RWPE2 (cell line): ENCODE data around the gene FKBP1A.
"Not testable (repeated sequence)": the region's sequence is repeated elsewhere in the genome, so short reads cannot be mapped to it uniquely, and the experiment has no call there.

Experiments
- ATAC-seq: fragments of 200-7000 bp; cut with Tn5 transposase; 3 replicates; pipeline ENCODE4 v1.9.1; 2021; ENCODE audit warnings: low read depth
- DNase-seq: peaks from one replicate; pipeline ENCODE4 v3.0.0-alpha.2; 2020; ENCODE audit warnings: low spot score
- H3K27ac ChIP-seq: fragments of 450-650 bp; 2 replicates; pipeline ENCODE4 v1.5.1; 2017; ENCODE audit warnings: mild to moderate bottlenecking; ENCODE audit not compliant: poor library complexity, severe bottlenecking
- H3K27me3 ChIP-seq: fragments of 250-450 bp; sonication (Bioruptor Pico); 2 replicates; pipeline ENCODE4 v1.5.1; 2021; ENCODE audit warnings: mild to moderate bottlenecking, moderate library complexity; ENCODE audit not compliant: insufficient read depth, poor library complexity, severe bottlenecking
- H3K36me3 ChIP-seq: fragments of 250-450 bp; sonication (Bioruptor Pico); 2 replicates; pipeline ENCODE4 v1.5.1; 2020; ENCODE audit warnings: low read depth, mild to moderate bottlenecking, moderate library complexity
- H3K4me1 ChIP-seq: fragments of 250-450 bp; sonication (Bioruptor Pico); 2 replicates; pipeline ENCODE4 v1.5.1; 2021; ENCODE audit warnings: mild to moderate bottlenecking, moderate library complexity; ENCODE audit not compliant: insufficient read depth, poor library complexity, severe bottlenecking
- H3K4me3 ChIP-seq: fragments of 250-450 bp; sonication (Bioruptor Pico); 2 replicates; pipeline ENCODE4 v1.5.1; 2021; ENCODE audit warnings: mild to moderate bottlenecking, moderate library complexity; ENCODE audit not compliant: severe bottlenecking
- H3K9me3 ChIP-seq: fragments of 250-450 bp; sonication (Bioruptor Pico); 2 replicates; pipeline ENCODE4 v1.5.1; 2021; ENCODE audit warnings: mild to moderate bottlenecking, moderate library complexity; ENCODE audit not compliant: severe bottlenecking
- CTCF ChIP-seq: fragments of 450-650 bp; IDR thresholded peaks from one replicate; pipeline ENCODE4 v1.5.1; 2017; ENCODE audit warnings: mild to moderate bottlenecking, moderate library complexity; ENCODE audit not compliant: poor library complexity, severe bottlenecking

FKBP1A gene

GRCh38 chr20:1403624-1404023 is 10.8 kb upstream of the FKBP1A start:
- TF ChIP-seq CTCF: no peak
- H3K4me3 ChIP-seq: no peak overlapping the region
- no peaks in the 10 kb centered on the region for H3K9me3 ChIP-seq
- no peaks in the 10 kb centered on the region for H3K36me3 ChIP-seq
- ATAC-seq (no peak), DNase-seq (no peak)
- no peaks in the 10 kb centered on the region for H3K27me3 ChIP-seq
- no peak overlapping the region for H3K27ac ChIP-seq
- peaks cover 19% of the 10 kb centered on the region for H3K4me1 ChIP-seq

- H3K36me3 ChIP-seq: no peaks in the 10 kb centered on the region
- no peaks in the 10 kb centered on the region for H3K27me3 ChIP-seq
- H3K27ac ChIP-seq: no peak overlapping the region
- DNase-seq (no peak), ATAC-seq (no peak)
- H3K9me3 ChIP-seq: no peaks in the 10 kb centered on the region
- TF ChIP-seq CTCF: no peak
- peaks cover 19% of the 10 kb centered on the region for H3K4me1 ChIP-seq
- no peak overlapping the region for H3K4me3 ChIP-seq
These were observed 9.3 kb upstream of the FKBP1A start for GRCh38 chr20:1402149-1402548.

GRCh38 chr20:1401451-1401907 is 8.6 kb upstream of the FKBP1A start:
- DNase-seq (no peak), ATAC-seq (no peak)
- H3K27me3 ChIP-seq: no peaks in the 10 kb centered on the region
- H3K36me3 ChIP-seq: no peaks in the 10 kb centered on the region
- peak overlapping the region; percentile 80 for H3K27ac ChIP-seq
- TF ChIP-seq CTCF: no peak
- no peaks in the 10 kb centered on the region for H3K9me3 ChIP-seq
- no peak overlapping the region for H3K4me3 ChIP-seq
- peaks cover 19% of the 10 kb centered on the region for H3K4me1 ChIP-seq

GRCh38 chr20:1399678-1400366 is 7.0 kb upstream of the FKBP1A start:
- not testable (repeated sequence) for H3K4me3 ChIP-seq, H3K27me3 ChIP-seq, DNase-seq, H3K36me3 ChIP-seq, H3K9me3 ChIP-seq
- Histone ChIP-seq H3K27ac (peak overlapping the region; percentile 80), H3K4me1 (peaks cover 19% of the 10 kb centered on the region)
- ATAC-seq: peak; percentile 62

- not testable (repeated sequence) for ATAC-seq, H3K27me3 ChIP-seq, H3K4me3 ChIP-seq, H3K27ac ChIP-seq, H3K9me3 ChIP-seq, H3K36me3 ChIP-seq, DNase-seq
- peaks cover 19% of the 10 kb centered on the region for H3K4me1 ChIP-seq
These were observed 5.3 kb upstream of the FKBP1A start for GRCh38 chr20:1398185-1398584.

GRCh38 chr20:1397710-1398109 is 4.9 kb upstream of the FKBP1A start:
- ATAC-seq (no peak), DNase-seq (no peak)
- Histone ChIP-seq H3K4me1 (peaks cover 19% of the 10 kb centered on the region), H3K9me3 (no peaks in the 10 kb centered on the region), H3K27me3 (no peaks in the 10 kb centered on the region), H3K27ac (no peak overlapping the region), H3K36me3 (no peaks in the 10 kb centered on the region), H3K4me3 (no peak overlapping the region)
- TF ChIP-seq CTCF: peak; percentile 11
